Stimulated activated CD4-positive, alpha-beta T cell treated with anti-CD3 and anti-CD28 coated beads, Interleukin-2, amount 100 ng/mL, for 4 hours (primary cell): ENCODE data around the gene EFCAB12.

Experiments used
- DNase-seq: peaks from one replicate; pipeline ENCODE4 v3.0.0-alpha.2; 2020; ENCODE audit warnings: low read depth

Gene EFCAB12

GRCh38 chr3:129442947-129443346 is 14.5 kb upstream of the EFCAB12 start:
- DNase-seq, result no peak

- no peak for DNase-seq
Measured at GRCh38 chr3:129442486-129442885, 14.1 kb upstream of the EFCAB12 start.

GRCh38 chr3:129441782-129442181 is 13.3 kb upstream of the EFCAB12 start:
- no peak for DNase-seq

- no peak for DNase-seq
Measured at GRCh38 chr3:129441215-129441614, 12.8 kb upstream of the EFCAB12 start.

- no peak for DNase-seq
Measured at GRCh38 chr3:129440618-129441190, 12.3 kb upstream of the EFCAB12 start.

GRCh38 chr3:129439817-129440617 is 11.6 kb upstream of the EFCAB12 start, which contains the start of the genes IFT122 and MBD4:
IFT122 (plus strand) TSS chr3:129440224; CDS start chr3:129440331, 107 bp downstream.
MBD4 (minus strand) TSS chr3:129439948; CDS start chr3:129439833, 115 bp downstream.
- DNase-seq, result peak; percentile 98

GRCh38 chr3:129439226-129439816 is 10.9 kb upstream of the EFCAB12 start:
- DNase-seq, result no peak

- no peak for DNase-seq
Measured at GRCh38 chr3:129435367-129435766, 6.9 kb upstream of the EFCAB12 start.

- no peak for DNase-seq
Measured at GRCh38 chr3:129434140-129434539, 5.7 kb upstream of the EFCAB12 start.

GRCh38 chr3:129433565-129433964 is 5.1 kb upstream of the EFCAB12 start:
- DNase-seq, result no peak

GRCh38 chr3:129432671-129433070 is 4.2 kb upstream of the EFCAB12 start:
- no peak for DNase-seq

- DNase-seq, result no peak
Measured at GRCh38 chr3:129432036-129432435, 3.6 kb upstream of the EFCAB12 start.

GRCh38 chr3:129429602-129430001 is 1.2 kb upstream of the EFCAB12 start:
- DNase-seq, result no peak

- no peak for DNase-seq
Measured at GRCh38 chr3:129429080-129429451, 630 bp upstream of the EFCAB12 start.

- no peak for DNase-seq
Measured at GRCh38 chr3:129428007-129428375, 445 bp downstream of the EFCAB12 start.

GRCh38 chr3:129425619-129426018 is 2.8 kb downstream of the EFCAB12 start:
- DNase-seq, result no peak

GRCh38 chr3:129425213-129425612 is 3.2 kb downstream of the EFCAB12 start:
- no peak for DNase-seq

GRCh38 chr3:129424185-129424841 is 4.1 kb downstream of the EFCAB12 start:
- no peak for DNase-seq

- no peak for DNase-seq
Measured at GRCh38 chr3:129422897-129423296, 5.5 kb downstream of the EFCAB12 start.

- DNase-seq, result no peak
Measured at GRCh38 chr3:129421988-129422745, 6.3 kb downstream of the EFCAB12 start.

- DNase-seq, result no peak
Measured at GRCh38 chr3:129421236-129421883, 7.1 kb downstream of the EFCAB12 start.
